HG03196 (cell line): ENCODE results near the gene PLEKHG5.

Experiments
- ATAC-seq: cut with Tn5 transposase; IDR thresholded peaks from one replicate; pipeline ENCODE4 v1.9.1; 2021; ENCODE audit not compliant: unreplicated experiment

The PLEKHG5 gene, protein sequence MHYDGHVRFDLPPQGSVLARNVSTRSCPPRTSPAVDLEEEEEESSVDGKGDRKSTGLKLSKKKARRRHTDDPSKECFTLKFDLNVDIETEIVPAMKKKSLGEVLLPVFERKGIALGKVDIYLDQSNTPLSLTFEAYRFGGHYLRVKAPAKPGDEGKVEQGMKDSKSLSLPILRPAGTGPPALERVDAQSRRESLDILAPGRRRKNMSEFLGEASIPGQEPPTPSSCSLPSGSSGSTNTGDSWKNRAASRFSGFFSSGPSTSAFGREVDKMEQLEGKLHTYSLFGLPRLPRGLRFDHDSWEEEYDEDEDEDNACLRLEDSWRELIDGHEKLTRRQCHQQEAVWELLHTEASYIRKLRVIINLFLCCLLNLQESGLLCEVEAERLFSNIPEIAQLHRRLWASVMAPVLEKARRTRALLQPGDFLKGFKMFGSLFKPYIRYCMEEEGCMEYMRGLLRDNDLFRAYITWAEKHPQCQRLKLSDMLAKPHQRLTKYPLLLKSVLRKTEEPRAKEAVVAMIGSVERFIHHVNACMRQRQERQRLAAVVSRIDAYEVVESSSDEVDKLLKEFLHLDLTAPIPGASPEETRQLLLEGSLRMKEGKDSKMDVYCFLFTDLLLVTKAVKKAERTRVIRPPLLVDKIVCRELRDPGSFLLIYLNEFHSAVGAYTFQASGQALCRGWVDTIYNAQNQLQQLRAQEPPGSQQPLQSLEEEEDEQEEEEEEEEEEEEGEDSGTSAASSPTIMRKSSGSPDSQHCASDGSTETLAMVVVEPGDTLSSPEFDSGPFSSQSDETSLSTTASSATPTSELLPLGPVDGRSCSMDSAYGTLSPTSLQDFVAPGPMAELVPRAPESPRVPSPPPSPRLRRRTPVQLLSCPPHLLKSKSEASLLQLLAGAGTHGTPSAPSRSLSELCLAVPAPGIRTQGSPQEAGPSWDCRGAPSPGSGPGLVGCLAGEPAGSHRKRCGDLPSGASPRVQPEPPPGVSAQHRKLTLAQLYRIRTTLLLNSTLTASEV

GRCh38 chr1:6491480-6491962 is at the start of gene PLEKHG5:
PLEKHG5 (minus strand) TSS chr1:6491667; CDS start chr1:6477571, 14,096 bp downstream.
- no peak for ATAC-seq

- no peak for ATAC-seq
These were observed 47.5 kb upstream of the PLEKHG5 start for GRCh38 chr1:6538956-6539355.

DNA sequence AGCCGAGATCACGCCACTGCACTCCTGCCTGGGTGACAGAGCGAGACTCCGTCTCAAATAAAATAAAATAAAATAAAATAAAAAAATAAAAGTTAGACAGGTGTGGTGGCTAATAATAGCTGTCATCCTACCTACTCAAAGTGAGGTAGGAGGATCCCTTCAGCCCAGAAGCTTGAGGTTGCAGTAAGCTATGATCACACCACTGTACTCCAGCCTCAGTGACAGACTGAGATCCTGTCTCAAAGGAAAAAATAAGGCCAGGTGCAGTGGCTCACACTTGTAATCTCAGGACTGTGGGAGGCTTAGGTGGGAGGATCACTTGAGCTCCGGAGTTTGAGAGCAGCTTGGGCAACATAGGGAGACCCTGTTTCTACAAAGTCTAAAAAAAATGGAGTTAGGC is 44.8 kb upstream of the PLEKHG5 start:
- no peak for ATAC-seq

GRCh38 chr1:6535214-6535613 is 43.7 kb upstream of the PLEKHG5 start:
- no peak for ATAC-seq

- no peak for ATAC-seq
These were observed 42.9 kb upstream of the PLEKHG5 start for GRCh38 chr1:6534248-6534822.

DNA sequence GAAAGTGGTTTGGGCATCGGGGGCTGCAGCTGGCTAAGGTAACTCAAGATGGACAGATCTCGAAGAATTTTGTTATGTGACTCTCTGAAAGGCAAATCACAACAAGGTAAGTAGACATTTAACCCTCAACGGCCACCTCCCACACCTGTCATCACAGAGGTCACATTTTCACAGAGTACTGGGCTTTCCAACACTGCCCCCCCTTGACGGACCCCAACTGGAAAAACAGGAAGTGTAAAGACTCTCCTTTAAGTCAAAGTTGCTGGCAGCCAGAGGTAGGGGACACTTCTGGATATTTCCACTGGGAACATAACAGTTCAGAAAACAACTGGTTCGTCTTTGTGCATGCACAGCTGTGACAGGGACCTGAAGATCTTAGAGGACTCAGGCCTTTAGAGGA is 40.5 kb upstream of the PLEKHG5 start:
- ATAC-seq, result no peak

DNA sequence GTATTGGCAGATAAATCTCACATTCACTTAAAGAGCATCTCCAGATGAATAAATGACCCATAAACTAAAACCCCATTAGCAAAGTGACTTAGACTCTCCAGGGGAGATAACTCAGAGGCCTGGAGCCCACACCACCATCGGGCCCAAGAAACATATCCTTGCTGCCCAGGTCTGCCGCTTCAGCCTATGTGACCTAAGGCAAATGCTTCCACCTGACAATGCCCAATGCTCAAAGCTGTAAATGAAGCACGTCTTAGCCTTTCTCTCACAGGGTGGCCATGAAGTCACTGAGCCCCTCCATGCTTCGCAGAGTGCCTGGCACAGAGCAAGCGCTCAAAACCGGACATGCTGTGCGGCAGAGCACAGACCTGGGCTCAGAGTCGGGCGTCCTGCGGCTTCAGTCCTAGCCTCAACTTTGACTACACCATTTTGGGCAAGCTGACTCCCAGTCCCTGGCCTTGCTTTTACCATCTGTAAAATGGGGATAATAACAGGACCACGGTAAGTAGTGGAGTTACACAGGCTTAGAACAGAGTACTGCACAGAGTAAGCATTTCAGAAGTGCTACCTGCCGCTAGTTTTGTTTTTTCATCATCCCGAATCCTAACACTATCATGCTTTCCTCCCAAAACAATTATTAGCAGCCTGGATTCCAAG is 39.2 kb upstream of the PLEKHG5 start:
- ATAC-seq, result no peak

GRCh38 chr1:6528492-6528891 is 37.0 kb upstream of the PLEKHG5 start:
- no peak for ATAC-seq

DNA sequence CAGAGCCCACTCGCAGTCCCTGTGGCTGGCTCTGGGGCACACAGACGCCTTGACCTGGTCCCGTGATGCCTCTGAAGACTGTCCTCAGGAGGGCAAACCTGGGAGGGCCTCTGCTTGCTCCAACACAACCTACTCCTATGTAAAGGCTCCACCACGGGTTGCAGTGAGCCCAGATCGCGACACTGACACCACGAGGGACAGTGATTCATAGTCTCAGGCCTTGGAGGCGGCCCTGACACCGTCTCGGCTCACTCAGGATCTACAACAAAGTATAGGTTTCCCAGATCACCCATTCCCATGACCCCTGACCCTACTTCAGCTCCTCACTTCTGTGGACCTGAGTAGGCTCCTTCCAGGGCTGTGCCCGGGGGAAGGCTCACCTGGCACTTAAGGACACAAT is 34.8 kb upstream of the PLEKHG5 start:
- ATAC-seq, result no peak

GRCh38 chr1:6523566-6523965 is 32.1 kb upstream of the PLEKHG5 start:
- no peak for ATAC-seq

- ATAC-seq, result no peak
These were observed 30.1 kb upstream of the PLEKHG5 start for GRCh38 chr1:6521536-6521935.

- ATAC-seq, result no peak
These were observed 28.6 kb upstream of the PLEKHG5 start for GRCh38 chr1:6519935-6520671.

DNA sequence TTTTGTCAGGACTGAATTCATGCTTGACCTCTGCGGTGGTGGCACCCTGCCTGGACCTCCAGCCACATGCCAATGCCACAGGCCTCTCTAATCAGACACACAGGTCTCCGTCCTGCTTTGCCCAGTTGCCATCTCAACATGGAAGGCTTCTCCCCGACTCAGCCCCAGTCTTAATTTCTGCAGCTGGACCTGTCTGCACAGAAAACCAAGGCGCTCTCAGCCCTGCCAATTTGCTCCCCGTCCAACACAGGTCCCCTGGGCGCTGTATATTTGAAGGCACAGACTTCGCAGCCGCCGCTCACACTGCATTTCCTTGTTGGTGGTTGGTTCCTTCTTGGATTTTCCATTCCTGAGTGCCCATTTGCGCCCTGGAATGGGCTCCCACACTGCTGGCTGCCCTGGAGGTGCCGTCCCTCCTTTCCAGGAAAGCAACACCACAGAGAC is 28.0 kb upstream of the PLEKHG5 start:
- ATAC-seq, result no peak

- no peak for ATAC-seq
These were observed 26.0 kb upstream of the PLEKHG5 start for GRCh38 chr1:6517435-6517851.

DNA sequence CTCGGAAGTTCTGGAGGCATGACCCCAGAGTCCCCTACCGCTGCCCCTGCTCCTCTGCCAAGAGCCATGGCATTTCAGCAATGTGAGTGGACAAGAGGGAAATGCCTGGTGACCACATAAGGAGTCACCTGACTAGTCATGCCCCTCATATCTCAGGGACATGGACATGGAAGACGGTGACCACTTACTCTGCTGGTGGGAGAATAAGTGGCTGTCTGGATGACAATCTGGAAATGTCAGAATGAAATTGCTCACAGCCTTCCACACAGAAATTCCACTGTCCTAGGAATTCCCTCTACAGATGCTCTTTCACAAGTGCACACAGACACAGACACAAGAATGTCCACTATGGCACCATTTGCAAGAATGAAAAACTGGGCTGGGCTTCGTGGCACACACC is 24.3 kb upstream of the PLEKHG5 start:
- no peak for ATAC-seq

DNA sequence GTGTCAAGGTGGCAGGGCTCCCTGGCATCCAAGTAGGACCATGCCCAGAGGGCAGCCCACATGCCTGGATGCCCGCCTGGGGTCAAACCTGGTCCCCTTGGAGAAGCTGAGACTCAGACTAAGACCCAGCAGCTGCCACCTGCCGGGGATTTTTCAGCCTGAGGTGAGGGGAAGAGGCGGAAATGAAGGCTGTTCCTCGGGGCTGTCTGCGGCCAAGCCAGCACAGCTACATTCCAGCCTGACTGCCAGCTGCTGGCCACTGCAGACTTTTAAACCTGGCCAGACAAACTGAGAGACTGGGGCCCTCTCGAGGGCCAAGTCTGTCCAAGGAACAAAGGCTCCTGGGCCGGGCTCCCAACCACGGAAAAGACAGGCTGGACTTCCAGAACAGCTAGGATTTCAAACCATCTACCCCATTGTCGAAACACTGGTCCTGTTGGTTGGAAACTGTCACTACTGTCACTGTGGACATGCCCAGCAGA is 21.9 kb upstream of the PLEKHG5 start:
- no peak for ATAC-seq

DNA sequence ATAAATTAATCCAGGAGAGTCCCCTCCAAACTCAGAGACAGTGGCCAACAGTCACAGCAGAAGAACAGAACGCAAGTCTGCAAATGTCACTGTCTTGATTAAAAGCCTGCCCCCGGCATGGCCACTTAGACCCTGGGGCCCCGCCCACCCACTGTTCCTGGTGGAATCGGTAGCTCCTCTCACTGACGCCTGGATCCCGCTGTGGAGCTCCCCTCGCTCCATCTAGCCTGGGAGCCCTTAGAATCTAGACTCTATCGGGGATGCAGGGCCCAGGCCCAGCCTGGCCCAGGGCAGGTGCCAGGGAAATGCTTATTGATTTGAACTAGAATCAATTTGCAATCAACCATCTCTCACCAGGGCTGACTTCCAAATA is 21.4 kb upstream of the PLEKHG5 start:
- no peak for ATAC-seq

- ATAC-seq, result no peak
These were observed 20.9 kb upstream of the PLEKHG5 start for GRCh38 chr1:6512245-6512907.

GRCh38 chr1:6511561-6512244 is 20.2 kb upstream of the PLEKHG5 start:
- no peak for ATAC-seq
